ENCODE data around the gene CNNM4.

- no peak for TF ChIP-seq EZH2 (IDR thresholded peaks at IDR 0.05; ENCODE audit: borderline replicate concordance, low read depth, low read length, severe bottlenecking)
- no peak for TF ChIP-seq CTCF (IDR thresholded peaks at IDR 0.05; ENCODE audit: borderline replicate concordance, extremely low read depth, low read length, poor library complexity, severe bottlenecking)
Observed at GRCh38 chr2:96841701-96842495, 81.2 kb downstream of the CNNM4 start.

Measured in DND-41 (cell line).